ENCODE measurements around the gene EHD1.
"Not testable (repeated sequence)": the region's sequence is repeated elsewhere in the genome, so short reads cannot be mapped to it uniquely, and the experiment has no call there.

Gene EHD1

GRCh38 chr11:64817476-64817875 is 60.9 kb downstream of the EHD1 start:
- DNase-seq, result no peak

GRCh38 chr11:64815433-64815832 is 63.0 kb downstream of the EHD1 start:
- DNase-seq, result not testable (repeated sequence)

GRCh38 chr11:64814712-64815187 is 63.7 kb downstream of the EHD1 start:
- no peak for DNase-seq

GRCh38 chr11:64813826-64814225 is 64.6 kb downstream of the EHD1 start:
- no peak for DNase-seq

GRCh38 chr11:64810891-64811272 is 67.5 kb downstream of the EHD1 start:
- no peak for DNase-seq

- DNase-seq, result peak; percentile 95
These were observed 68.0 kb downstream of the EHD1 start, which contains the start of gene MEN1 for GRCh38 chr11:64810271-64810890. Gene MEN1, minus strand, starts transcription at chr11:64810551. Its CDS starts 442 bp downstream, at chr11:64810109.

DNA sequence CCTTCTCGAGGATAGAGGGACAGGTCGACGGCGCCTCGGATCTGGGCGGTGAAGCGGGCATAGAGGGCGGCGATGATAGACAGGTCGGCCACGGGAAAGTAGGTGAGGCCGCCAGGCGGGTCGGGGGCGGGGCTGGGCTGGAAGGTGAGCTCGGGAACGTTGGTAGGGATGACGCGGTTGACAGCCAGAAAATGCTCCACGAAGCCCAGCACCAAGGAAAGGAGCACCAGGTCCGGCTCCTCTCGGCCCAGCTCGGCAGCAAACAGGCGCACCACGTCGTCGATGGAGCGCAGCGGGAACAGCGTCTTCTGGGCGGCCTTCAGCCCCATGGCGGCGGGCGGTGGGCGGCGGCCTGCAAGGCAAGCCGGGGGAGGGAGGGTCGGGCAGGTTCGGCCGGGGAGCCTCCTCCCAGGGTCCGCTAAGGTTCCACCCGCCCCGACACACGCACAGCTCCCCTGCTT is 68.6 kb downstream of the EHD1 start:
- no peak for DNase-seq

DNA sequence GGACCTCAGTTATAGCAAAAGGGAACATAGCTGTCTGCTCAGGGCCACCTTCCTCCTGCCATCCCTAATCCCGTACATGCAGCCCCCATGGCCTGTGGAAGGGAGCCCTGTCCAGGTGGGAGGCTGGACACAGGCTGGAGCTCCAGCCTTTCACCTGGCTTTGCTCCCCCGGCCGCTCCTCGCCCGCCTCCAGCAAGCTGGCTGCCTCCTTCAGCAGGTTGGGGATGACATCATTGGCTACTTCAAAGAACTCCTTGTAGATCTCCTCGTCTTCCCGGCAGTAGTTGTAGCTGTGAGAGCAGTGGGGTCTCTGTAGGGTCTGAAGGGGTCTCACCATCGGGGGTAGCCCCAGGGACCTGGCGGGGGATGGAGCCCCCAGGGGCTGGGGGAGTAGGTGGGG is 72.9 kb downstream of the EHD1 start:
- no peak for DNase-seq

GRCh38 chr11:64804346-64805210 is 73.8 kb downstream of the EHD1 start:
- no peak for DNase-seq

DNA sequence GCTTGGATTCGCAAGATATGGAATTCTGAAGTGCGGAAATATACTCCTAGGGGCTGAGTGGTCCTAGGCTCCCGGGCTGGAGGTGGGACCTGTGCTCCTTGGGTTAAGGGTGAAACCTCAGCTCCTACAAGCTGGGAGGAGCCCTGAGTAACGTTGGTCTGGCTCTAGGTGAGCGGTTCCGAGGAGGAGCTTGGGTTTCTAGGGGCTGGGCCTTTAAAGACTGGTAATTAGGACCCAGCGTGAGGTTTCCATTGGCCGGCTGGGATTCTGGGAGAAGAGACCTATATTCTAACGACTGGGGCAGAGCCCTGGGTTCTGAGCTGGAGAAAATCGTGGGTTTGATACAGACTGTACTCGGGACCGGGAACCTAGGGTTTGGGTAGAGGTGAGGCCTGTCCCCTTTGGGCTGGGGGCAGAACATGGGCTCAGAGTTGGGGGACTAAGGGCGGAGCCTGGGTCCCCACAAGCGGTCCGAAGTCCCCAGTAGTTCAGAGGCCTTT is 74.5 kb downstream of the EHD1 start:
- no peak for DNase-seq

DNA sequence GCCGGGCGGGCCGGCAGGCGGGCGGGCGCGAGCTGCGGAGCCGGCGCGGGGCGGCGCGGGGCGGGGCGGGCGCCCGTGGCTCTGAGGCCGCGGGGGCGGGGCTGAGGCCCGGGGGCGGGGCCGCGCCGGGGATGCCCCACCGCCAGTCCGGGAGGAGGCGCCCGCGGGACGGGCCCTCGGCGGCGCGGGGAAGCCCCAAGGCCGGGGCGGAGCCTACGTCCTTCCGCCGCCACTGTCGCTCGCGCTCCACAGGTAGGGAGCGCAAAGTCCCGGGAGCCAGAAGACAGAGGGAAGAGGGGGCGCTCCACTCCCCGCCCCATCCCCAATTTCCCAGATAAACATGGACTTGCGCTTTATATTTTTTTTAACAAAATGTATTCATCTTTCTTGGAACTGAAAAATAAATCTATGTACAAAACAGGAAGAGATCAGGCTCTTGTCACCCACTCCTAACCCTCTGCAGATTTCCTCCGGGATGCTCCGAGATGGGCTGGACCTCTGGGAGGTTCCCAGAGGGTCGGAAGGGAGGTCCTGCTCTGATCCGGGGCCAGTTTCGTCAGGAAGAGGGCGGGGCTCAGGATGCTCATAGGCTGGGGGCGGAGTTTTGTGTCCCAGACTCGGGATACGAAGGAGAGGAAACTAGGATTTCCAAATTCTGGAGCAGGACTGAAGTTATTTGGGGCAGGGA is 75.1 kb downstream of the EHD1 start, which contains the start of gene MAP4K2:
TSS of gene MAP4K2 (minus strand) at position 57 of the 688 bp plus-strand sequence. CDS start 65 bp downstream, outside the sequence.
- peak; percentile 84 for DNase-seq

GRCh38 chr11:64802370-64803157 is 75.9 kb downstream of the EHD1 start:
- DNase-seq, result no peak
